Adrenal gland (tissue), 12 donors: Measurements from ENCODE around the gene CLDN9. TPM values are rescaled to one million over a fixed set of nuclear protein-coding genes. Genes with fewer than 3 reads are reported as not detected.

ENCODE experiments used
- DNase-seq, 7 donors: peaks; one replicate each; pipeline ENCODE4 v3.0.0-alpha.2; 2019 to 2020
- H3K27ac ChIP-seq, 5 donors: fragments of 200-600 bp; sonication (generic) in 4 of 5; 1 replicate in 3 of 5; 2 replicates in 2 of 5; pipeline versions ENCODE4 v1.5.1 to v1.8.0; 2016 to 2020; ENCODE audit warnings: mild to moderate bottlenecking in 1 of 5
- H3K27me3 ChIP-seq: fragments of 200-600 bp; 2 replicates; pipeline ENCODE4 v1.8.0; 2021
- H3K36me3 ChIP-seq, 2 donors: fragments of 200-600 bp; replicated peaks in 1 of 2; 1 replicate in 1 of 2; 2 replicates in 1 of 2; pipeline versions ENCODE4 v1.5.1 to v1.8.0; 2018 to 2022
- H3K4me1 ChIP-seq, 2 donors: fragments of 200-600 bp; replicated peaks in 1 of 2; 1 replicate in 1 of 2; 2 replicates in 1 of 2; pipeline versions ENCODE4 v1.5.1 to v1.8.0; 2018 to 2021
- H3K4me3 ChIP-seq, 4 donors: fragments of 200-600 bp; sonication (generic) in 3 of 4; one replicate each; pipeline ENCODE4 v1.5.1; 2016 to 2018
- H3K9me3 ChIP-seq, 3 donors: fragments of 200-600 bp; sonication (generic) in 1 of 3; replicated peaks in 1 of 3; 1 replicate in 2 of 3; 2 replicates in 1 of 3; pipeline versions ENCODE4 v1.5.1 to v1.8.0; 2016 to 2021
- CTCF ChIP-seq, 6 experiments: fragments of 450-650 bp in 4 of 6; fragments of 200-600 bp in 2 of 6; sonication (generic) in 1 of 6; IDR thresholded peaks; 1 replicate in 5 of 6; 2 replicates in 1 of 6; pipeline versions ENCODE4 v1.5.1 to v1.8.0; 2016 to 2021; ENCODE audit warnings: antibody characterized with exemption in 6 of 6, mild to moderate bottlenecking in 2 of 6, moderate library complexity in 1 of 6
- POLR2A ChIP-seq, 2 donors: fragments of 450-650 bp; IDR thresholded peaks; one replicate each; pipeline ENCODE4 v1.6.1; 2017; ENCODE audit warnings: antibody characterized with exemption in 2 of 2, mild to moderate bottlenecking in 2 of 2, moderate library complexity in 1 of 2
- WGBS, 4 donors: extraction: QIAGEN DNeasy Blood & Tissue Kit in 2 of 4; methylation state at CpG; one replicate each; pipeline versions ENCODE4 v1.1.5 to v1.1.7; 2013 to 2017; 5-methylcytosine and 5-hydroxymethylcytosine counted together
- intact Hi-C, 2 donors: fragments of 100-400 bp; cut with DNase I; formaldehyde crosslinking; loops; one replicate each; pipeline versions ENCODE4 v1.14.1 to v1.15.0; 2022 to 2023
- polyA plus RNA-seq, 3 donors: library from polyadenylated mRNA; stranded (reverse); fragments of 200-250 nt in 2 of 3; fragments of 350-450 nt in 1 of 3; fragmentation: Illumina TruSeq in 1 of 3; extraction: RNeasy Lipid Tissue Mini Kit (QIAGEN cat#74804) in 1 of 3; gene quantifications; one replicate each; pipeline ENCODE4 v1.2.3, GENCODE V29; 2013 to 2014
- total RNA-seq, 9 donors: library from RNA; depleted of rRNA in 4 of 9; stranded (reverse); fragments of >200 nt in 4 of 9; fragments of 120-200 nt in 1 of 9; fragmentation: NEBNext Ultra II Directional in 1 of 9; extraction: Animal tissue kit (Norgen Biotek cat#: 25700) in 1 of 9; gene quantifications; one replicate each; pipeline versions ENCODE4 v1.1.0 to v1.2.4, GENCODE V29; 2013 to 2023
- donor health status: healthy with polysubstance abuse.
- donor health status: Bipolar disorder and iron deficiency.
- donor health status: DM: yes; HTN: yes; CAD: no.
- donor health status: DM: no; HTN: no; CAD: no.
- donor health status: DM: no; HTN: no; CAD: no.
- donor health status: DM: yes; HTN: yes; CAD: no.

The CLDN9 gene
- total and polyA plus RNA-seq, 12 donors = 0.28 to 1.4 (median 0.32) TPM; not detected in 8

- H3K4me1 ChIP-seq = peaks cover 29 to 53% of the 10 kb centered on the region in 2 donors
- no peaks in the 10 kb centered on the region for H3K9me3 ChIP-seq
- 22 to 44% (median 32%) methylated on average over 5 to 8 of the region's 8 CpGs for WGBS, 4 donors
- peaks cover 10% of the 10 kb centered on the region for H3K27me3 ChIP-seq
- intact Hi-C loops = no loop called here
- peaks cover 0 to 16% of the 10 kb centered on the region in 2 donors for H3K36me3 ChIP-seq
- peak overlapping the region; percentile 88 to 99 (median 97) for H3K27ac ChIP-seq
- DNase-seq = peak in 2 of 7 donors; percentile 50 to 71
- TF ChIP-seq CTCF (IDR thresholded peaks at IDR 0.05) (no peak), POLR2A (IDR thresholded peaks at IDR 0.05) (no peak)
- H3K4me3 ChIP-seq = peak overlapping the region in 2 of 4 donors; percentile 60 to 80
These were observed 10.1 kb downstream of the CLDN9 start for GRCh38 chr16:3022684-3023414.

DNA sequence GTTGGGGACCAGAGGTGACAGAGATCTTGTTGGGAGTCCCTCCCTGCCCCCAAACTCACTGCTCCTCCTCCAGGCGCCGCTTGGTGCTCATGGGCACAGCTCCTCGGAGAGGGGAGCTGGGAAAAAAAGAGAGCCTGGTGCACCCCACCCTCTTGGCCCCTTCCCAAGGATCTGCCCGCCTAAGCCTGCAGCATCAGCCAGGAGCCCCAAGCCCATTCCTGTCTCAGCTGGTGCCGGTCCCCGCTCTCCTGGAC is 10.6 kb downstream of the CLDN9 start:
- H3K4me1 ChIP-seq = peaks cover 29 to 54% of the 10 kb centered on the region in 2 donors
- peak overlapping the region; percentile 88 to 99 (median 97) for H3K27ac ChIP-seq
- DNase-seq = peak in 6 of 7 donors; percentile 44 to 77 (median 66)
- peak overlapping the region in 3 of 4 donors; percentile 60 to 96 (median 80) for H3K4me3 ChIP-seq
- peaks cover 5% of the 10 kb centered on the region for H3K27me3 ChIP-seq
- no peak for TF ChIP-seq CTCF (IDR thresholded peaks at IDR 0.05)
- no peak for TF ChIP-seq POLR2A (IDR thresholded peaks at IDR 0.05)
- 19 to 43% (median 33%) methylated on average over 5 to 6 of the region's 6 CpGs for WGBS, 4 donors
- peaks cover 0 to 16% of the 10 kb centered on the region in 2 donors for H3K36me3 ChIP-seq
- H3K9me3 ChIP-seq = no peaks in the 10 kb centered on the region
- intact Hi-C loops = no loop called here

DNA sequence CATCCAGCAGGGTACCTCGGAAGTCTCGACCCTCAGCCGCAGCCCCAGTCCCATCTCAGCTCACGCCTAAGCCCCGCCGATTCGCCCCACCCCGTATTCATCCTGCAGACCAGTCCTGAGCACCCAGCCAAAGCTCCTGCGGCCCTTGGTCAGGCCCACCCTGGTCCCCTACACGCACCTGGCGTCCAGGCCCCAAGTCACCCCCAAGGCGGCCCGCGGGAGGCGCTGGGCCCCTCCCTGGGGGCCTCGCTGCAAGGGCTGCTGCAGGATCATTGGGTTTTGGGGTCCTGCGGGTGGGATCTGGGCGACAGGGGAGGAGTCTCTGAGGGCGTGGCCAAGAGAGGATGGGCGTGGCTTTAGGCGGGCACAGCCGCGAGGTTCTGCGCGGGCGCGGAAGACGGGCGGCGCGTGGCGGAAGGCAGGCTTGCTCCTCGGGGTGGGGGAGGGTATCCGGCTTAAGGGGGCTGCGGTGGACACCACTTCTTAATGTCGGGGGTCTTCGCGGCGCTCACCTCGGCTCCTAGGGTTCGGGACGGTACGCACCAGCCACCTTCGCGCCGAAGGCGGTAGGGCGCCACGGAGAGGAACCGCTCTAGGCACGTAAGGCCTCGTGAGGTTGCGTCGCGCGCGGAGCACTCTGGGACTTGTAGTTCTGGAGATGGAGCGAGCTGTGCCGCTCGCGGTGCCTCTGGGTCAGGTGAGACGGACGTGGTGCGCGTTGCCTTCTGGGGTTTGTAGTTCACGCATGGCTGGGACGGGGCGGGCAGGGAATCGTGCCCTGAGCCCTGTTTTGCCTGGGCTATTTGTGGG is 11.2 kb downstream of the CLDN9 start, which contains the start of the genes HCFC1R1 and THOC6:
Gene HCFC1R1 (minus strand): TSS at position 274 of the 810 bp plus-strand sequence. CDS start 1 bp downstream, at position 273.
Gene THOC6 (plus strand): TSS at position 367 of the 810 bp plus-strand sequence. CDS start 292 bp downstream, at position 659.
- H3K4me1 ChIP-seq = peaks cover 29 to 58% of the 10 kb centered on the region in 2 donors
- no peaks in the 10 kb centered on the region for H3K9me3 ChIP-seq
- peak; percentile 96 to 99 (median 98) for DNase-seq
- TF ChIP-seq POLR2A (IDR thresholded peaks at IDR 0.05) (peak; percentile 71 to 81), CTCF (IDR thresholded peaks at IDR 0.05) (peak in 2 of 6 experiments; percentile 6 to 16)
- H3K36me3 ChIP-seq = peaks cover 0 to 16% of the 10 kb centered on the region in 2 donors
- peak within 1 kb of the TSS; percentile 56 to 96 (median 70) for H3K4me3 ChIP-seq
- no peaks in the 10 kb centered on the region for H3K27me3 ChIP-seq
- intact Hi-C loops = no loop called here
- 0% methylated on average over 14 to 69 of the region's 69 CpGs for WGBS, 4 donors
- H3K27ac ChIP-seq = peak within 1 kb of the TSS; percentile 88 to 99 (median 97)
